Hippocampal formation (tissue), 2 donors: ENCODE data around the gene NTM.

ENCODE experiments used
- DNase-seq, 2 donors: peaks; one replicate each; lab custom pipeline; 2025; lab: John Stamatoyannopoulos, UW

NTM gene

DNA sequence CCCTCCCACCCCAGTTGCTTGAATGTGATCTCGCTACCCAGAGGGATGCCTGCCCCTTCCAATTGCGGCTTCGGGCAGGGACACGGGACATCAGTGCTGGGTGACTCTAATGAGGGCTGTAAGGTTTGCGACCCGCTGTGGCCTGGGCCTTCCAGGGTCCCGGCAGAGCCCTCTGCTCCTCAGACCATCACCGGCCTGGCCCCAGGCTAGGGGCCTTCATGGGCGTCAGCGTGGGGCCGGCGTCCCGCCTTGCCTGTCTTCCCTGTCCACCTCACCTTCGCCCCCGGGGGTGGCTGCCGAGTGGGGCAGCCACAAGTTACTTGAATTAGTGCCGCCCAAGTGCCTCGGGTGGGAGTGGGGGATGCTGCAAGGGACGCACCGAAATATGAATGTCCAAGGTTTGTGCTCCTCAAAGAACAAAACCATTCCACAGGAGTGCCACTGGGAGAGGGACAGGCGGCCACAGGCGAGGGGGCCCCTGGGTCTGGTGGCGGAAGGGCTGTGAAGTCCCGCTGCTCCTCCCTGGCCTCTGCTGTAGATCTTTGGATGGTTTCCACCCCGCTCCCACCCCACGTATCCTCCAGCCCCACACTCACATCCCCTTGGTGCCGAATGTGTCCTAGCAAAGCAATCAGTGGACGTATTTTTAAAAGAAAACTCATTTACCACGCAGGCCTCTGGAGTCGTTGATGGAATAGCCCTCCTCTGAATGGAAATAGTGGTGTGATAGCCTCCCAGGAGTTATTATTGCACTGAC is 317.1 kb downstream of the NTM start:
- DNase-seq = no peak

DNA sequence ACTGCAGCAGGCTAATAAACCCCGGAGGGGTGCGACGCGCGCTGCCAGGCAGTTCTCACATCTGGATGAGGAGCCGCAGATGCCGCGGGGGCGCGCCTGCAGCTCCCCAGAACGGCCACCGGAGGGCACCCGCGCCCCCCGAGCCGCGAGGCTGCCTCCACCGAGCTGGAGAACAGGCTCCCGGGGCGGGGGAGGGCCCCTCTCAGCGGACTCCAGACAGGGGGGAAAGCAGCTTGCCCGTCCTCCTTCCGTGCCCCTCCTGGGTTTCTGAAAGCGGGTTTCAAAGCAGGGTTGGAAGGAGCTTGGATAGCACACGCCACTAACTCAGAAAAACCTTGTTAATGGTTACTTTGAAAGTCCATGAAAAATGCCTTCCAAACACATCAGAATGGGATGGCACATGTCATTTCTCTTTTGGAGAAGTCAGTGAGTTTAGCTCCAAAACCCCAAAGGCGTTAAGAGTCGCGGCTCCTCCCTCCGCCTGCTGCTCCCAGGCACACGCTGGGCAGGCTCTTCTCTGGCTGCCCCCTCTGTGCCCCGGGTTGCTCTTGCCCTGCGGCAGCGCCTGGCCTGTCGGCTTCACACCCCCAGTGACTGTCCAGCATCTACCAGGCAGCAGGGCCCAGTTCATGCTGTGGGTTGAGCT is 317.8 kb downstream of the NTM start:
- peak; percentile 15 to 59 for DNase-seq

DNA sequence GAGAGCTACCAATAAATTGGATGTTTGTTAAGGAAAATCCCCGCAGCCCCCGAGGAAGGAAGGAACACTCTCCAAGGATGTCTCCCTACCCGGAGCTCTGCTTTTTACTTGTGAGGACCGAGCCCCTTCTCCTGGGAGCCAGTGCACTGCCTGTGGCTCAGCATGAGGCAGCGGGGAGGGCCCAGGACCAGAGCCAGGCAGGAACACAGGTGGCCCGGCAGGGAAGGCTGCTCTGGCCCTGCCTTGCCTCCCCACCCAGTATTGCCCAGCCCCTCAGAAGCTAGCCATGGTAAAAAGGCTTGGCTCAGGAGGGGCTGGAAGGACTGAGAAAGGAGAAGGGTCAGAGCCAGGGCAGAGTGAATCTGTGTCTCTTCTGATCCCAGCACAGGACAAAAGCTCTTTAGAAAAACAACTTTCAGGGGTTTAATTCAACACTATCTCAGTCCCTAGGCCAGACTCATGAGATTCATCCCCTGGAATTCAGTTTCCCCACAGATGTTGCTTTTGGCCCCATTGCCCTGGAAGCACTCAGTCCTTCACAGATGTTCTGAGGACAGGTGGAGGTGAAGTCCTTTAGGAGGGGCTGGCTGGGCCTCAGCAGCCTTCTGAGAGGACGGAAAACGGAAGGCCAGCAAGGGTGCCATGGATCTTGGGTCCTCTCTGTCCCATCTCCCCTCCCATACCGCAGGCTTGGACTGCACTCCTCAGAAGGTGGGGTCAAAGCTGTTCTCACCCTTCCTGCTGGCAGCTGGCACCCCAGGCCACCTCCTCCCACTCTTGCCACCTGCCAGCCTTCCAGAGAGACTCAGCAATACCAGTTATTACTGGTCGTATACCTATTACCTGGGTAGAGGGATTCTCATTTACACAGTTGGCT is 318.9 kb downstream of the NTM start:
- DNase-seq = no peak

DNA sequence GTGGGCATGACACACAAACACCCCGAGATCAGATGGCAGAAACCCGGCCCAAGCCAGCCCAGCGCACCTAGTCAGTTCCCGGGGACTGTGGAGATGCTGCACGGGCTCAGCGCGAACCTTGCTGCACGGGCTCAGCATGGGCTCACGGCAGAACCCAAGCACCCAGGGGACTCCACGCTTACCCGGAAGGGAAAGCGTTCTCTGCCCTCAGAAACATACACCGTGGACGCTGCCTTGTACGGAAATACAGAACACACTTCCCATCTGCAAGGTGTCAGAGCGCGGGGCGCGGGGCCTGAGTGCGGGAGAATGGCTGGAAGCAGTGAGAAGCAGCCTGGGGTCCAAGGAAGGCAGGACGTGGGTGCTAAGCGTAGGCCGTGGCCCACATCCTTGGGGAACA is 319.9 kb downstream of the NTM start:
- no peak for DNase-seq

GRCh38 chr11:131690776-131691175 is 320.4 kb downstream of the NTM start:
- DNase-seq = no peak

DNA sequence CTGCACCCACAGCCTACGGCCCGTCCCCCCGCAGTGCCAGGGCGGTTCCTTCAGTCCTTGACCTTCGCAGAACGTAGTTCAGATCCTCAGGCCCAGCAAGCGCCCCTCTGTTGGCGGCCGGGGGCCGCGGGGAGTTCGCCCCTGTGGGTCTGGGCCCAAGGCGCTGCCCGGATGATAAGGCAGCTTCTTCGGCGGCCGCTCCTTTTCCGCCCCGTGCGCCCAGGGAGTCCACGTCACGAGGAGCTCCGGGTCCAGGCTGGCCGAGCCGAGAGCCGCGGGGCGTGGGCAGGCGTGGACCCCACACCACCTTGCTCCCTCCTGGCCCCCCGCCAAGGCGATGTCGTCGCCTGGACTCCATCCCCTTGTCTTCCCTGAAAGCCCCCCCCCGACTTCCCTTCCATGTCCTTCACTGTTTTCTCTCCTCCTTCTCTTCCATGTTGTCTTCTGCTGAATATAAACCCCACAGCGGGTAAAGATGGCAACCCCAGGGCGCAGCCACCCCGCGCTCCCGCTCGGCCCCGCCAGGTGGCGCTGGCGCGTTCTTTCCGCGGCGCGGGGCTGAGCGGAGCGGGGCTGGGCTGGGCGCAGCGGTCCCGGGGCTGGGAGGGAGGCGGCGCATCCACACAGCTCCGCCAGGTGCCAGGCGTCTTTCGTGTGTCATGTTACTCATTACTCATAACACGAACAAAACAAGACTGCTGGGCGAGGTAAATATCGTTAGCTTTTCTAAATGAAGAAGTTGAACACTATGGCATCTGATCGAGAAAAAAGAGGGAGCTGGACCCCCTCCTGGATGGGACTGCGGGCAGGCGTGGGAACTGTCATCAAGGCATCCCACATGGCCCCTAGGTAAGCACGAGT is 321.0 kb downstream of the NTM start:
- DNase-seq = no peak

DNA sequence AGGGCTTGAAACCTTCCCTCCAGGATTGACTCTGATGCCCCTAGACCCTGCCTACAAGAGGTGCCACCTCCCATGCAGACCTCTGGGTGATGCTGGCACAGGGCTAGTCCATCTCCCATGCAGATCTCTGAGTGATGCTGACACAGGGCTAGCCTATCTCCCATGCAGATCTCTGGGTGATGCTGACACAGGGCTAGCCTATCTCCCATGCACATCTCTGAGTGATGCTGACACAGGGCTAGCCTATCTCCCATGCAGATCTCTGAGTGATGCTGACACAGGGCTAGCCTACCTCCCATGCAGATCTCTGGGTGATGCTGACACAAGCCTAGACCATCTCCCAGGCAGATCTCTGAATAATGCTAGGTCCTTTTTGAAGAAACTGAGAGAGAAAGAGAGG is 321.7 kb downstream of the NTM start:
- no peak for DNase-seq

DNA sequence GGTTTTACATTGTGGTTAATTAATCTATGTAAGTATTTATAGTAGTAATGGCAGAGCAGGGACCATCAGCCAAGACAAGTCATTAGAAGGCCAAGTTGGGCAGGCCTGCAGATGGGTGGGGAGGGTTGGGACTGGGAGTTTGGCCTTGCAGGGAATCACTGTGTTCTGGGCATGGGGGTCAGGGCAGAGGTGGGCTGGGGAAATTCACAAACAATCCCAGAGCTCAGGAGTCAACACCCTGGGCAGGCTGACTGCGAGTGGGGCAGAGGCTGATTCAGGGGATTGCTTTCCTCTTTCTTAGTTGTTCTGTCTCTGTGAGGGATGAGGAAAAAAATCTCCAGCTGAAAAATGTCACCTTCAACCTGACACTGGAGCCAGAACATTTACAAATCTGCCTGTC is 322.5 kb downstream of the NTM start:
- DNase-seq = no peak

- DNase-seq = peak in 1 of 2 donors; percentile 7
Observed at GRCh38 chr11:131693756-131694155, 323.3 kb downstream of the NTM start.

- DNase-seq = peak; percentile 72 to 80
Observed at GRCh38 chr11:131694526-131695424, 324.4 kb downstream of the NTM start.

DNA sequence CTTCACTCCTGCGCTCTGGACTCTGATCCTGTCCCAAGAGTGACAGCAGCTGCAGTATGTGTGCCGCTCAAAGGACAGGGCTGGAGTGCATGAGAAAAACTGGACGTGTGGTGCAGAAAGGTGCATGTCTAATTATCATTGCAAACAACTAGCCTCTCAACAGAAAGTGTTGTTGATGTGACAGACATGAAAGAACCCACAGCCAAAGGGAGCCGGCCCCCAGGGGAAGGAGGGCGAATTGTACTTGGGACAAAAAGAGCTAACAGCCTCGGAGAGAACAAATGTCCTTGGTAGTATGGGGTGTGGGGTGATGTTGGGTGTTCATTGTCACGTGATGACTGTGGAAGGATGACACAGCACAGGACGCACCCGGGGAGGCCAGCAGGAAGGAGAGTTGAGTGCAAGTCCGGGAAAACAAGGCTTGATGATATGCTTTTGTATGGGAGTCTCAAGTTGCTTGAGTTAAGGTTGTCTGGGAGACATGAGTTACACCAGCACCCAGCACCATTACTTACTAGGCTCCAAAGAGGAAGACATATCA is 325.5 kb downstream of the NTM start:
- no peak for DNase-seq

DNA sequence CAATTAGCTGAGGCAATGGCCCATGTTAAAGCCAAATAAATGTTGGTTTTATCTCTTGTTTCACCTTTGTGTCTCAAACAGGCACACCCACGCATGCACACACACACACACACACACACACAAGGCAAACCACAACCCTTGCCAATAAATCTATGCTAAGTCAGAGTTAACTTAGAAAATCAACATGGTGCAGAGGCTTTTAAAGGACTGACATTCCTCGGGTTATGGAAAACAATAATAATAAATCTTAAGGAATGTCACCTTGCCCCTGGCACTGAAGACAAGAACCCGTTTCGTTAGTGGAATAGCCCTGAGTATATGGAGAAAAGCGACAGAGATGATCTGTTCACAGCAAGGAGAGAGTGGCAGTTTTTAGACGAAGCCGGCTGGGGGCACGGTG is 326.3 kb downstream of the NTM start:
- DNase-seq = no peak

- no peak for DNase-seq
Observed at GRCh38 chr11:131703311-131703710, 332.9 kb downstream of the NTM start.

GRCh38 chr11:131704682-131705081 is 334.3 kb downstream of the NTM start:
- DNase-seq = no peak

- no peak for DNase-seq
Observed at GRCh38 chr11:131710511-131710910, 340.1 kb downstream of the NTM start.

DNA sequence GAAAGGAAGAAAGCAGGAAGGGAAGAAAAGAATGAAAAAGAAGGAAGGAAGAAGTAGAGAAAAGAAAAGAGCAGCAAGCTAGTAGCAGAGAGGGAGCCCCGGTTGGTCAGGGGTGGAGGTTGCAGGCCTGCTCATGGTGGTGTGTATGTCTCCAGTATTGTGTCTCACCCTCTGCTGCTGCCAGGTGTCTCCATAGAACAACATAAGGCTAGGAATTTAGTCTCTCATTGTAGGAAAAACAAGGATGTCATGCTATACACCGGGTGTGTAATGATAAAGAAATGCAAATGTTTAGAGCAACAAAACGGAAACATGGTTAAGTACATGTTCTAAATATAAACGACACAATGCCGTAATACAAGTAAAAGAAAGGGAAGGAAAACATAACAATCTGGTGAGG is 342.5 kb downstream of the NTM start:
- no peak for DNase-seq

DNA sequence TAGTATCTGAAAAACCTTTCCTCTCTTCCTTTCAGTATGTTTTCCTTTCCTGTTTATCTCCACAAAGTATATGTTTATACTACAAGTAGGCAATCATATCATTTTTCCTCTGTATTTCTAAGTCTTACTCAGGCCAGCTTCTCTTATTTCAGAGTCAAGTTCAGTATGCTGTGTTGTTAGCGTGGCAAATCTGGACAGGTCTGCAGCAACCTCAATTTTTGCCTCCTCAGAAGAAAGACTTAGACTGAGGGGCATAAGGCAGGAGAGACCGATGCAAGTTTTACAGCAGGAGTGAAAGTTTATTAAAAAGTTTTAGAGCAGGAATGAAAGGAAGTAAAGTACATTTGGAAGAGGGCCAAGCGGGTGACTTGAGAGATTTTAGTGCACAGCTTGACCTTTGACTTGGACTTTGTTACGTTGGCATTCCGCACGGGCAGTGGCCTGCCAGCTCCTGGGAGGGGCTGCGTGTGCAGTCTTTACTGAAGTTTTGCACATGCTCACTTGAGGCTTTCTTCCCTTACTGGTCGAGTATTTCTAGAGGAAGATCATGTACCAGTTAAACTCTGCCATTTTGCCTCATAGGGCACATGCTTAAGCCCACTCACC is 343.2 kb downstream of the NTM start:
- no peak for DNase-seq

GRCh38 chr11:131717616-131718015 is 347.2 kb downstream of the NTM start:
- DNase-seq = no peak

DNA sequence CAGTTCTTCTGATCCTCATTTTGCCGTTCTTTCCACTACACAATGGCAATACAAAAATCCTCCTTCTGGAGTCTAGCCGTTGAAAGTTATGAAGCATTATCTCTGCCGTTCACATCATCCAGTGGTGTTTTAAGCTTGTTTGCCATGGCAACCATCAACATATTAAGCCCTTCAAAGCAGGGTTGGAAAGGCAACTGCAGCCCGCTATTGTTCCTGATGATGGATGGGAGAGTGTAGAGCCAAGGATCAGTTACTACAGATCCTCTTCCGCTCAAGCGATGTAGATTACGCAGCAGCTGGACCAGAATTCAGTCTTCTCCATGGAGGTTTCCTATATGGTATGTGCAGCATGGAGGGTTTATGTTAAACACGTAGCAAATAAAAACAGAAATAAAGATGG is 352.7 kb downstream of the NTM start:
- DNase-seq = no peak

- DNase-seq = no peak
Observed at GRCh38 chr11:131724436-131724975, 354.1 kb downstream of the NTM start.
